Hair follicle dermal papilla cell (primary cell): ENCODE data around the gene PRAME. TPM values are rescaled to one million over a fixed set of nuclear protein-coding genes. Genes with fewer than 3 reads are reported as not detected.

ENCODE experiments used
- small RNA-seq: library from RNA; depleted of rRNA; stranded (forward); fragments of <200 nt; gene quantifications from one replicate; pipeline ENCODE3, GENCODE V24; 2012
- total RNA-seq: library from RNA; depleted of rRNA; stranded (reverse); fragments of >200 nt; gene quantifications from 2 replicates; pipeline ENCODE4 v1.2.3, GENCODE V29; 2012

The PRAME gene
- total RNA-seq = 0.49 and 0.81 TPM in 2 replicates

GRCh38 chr22:22558972-22559603 is at the start of gene PRAME:
TSS of gene PRAME (minus strand) at chr22:22559265. CDS start at chr22:22556832, 2,433 bp downstream.

GRCh38 chr22:22520020-22520656 is 38.9 kb downstream of the PRAME start, which contains the start of gene ZNF280A:
TSS of gene ZNF280A (minus strand) at chr22:22520270. CDS start at chr22:22515630, 4,640 bp downstream.

GRCh38 chr22:22508274-22509176 is 50.5 kb downstream of the PRAME start, which contains the start of gene ZNF280B:
TSS of gene ZNF280B (minus strand) at chr22:22508742. CDS start at chr22:22489398, 19,344 bp downstream.

Small RNAs within 50 kb of the gene (small RNA-seq; reads per million reads assigned to genes)
- not detected for gene IGLV2-34

Other genes starting within 250 kb of the PRAME start
- gene ZNF280B, start 50.5 kb downstream of the PRAME start, total RNA-seq = 0.12 and 0.16 TPM in 2 replicates
- gene ZNF280A, start 39.0 kb downstream of the PRAME start, total RNA-seq = not detected in 2 replicates
- not detected in 2 replicates for gene GGTLC2, start 85.3 kb upstream of the PRAME start, total RNA-seq